IMR-90 (cell line): Measurements from ENCODE around the gene ACHE. TPM values are rescaled to one million over a fixed set of nuclear protein-coding genes. Genes with fewer than 3 reads are reported as not detected.

Experiments
- ATAC-seq: fragments of 200-7000 bp; cut with Tn5 transposase; 2 replicates; pipeline ENCODE4 v1.9.1; 2020; ENCODE audit warnings: low read depth, mild to moderate bottlenecking, moderate library complexity
- BruUV-seq: library from RNA; stranded (reverse); fragments of 400-500 nt; replicated peaks from 2 replicates; lab custom pipeline; 2021; lab: Mats Ljungman, UMichigan
- CTCF ChIA-PET: fragments of 300-600 bp; formaldehyde crosslinking; extraction: SDS; loops from one replicate; lab custom pipeline; 2021; ENCODE audit warnings: antibody characterized with exemption; lab: Yijun Ruan, JAX
- POLR2A ChIA-PET: fragments of 300-600 bp; sonication (Branson Sonifier 250); formaldehyde crosslinking; loops from one replicate; lab custom pipeline; 2022; ENCODE audit warnings: antibody characterized with exemption; ENCODE audit not compliant: unreplicated experiment; lab: Charles Lee
- DNase-seq: peaks from one replicate; pipeline ENCODE4 v3.0.0; 2013
- H2AFZ ChIP-seq: replicated peaks from 2 replicates; pipeline ENCODE3; 2013; ENCODE audit warnings: low read length, mild to moderate bottlenecking; ENCODE audit not compliant: poor library complexity
- H2AK5ac ChIP-seq: 2 replicates; pipeline ENCODE4 v1.6.1; 2013; ENCODE audit warnings: low read depth, low read length, inconsistent platforms
- H2AK9ac ChIP-seq: replicated peaks from 2 replicates; pipeline ENCODE3; 2013; ENCODE audit warnings: mild to moderate bottlenecking, low read depth, low read length, moderate library complexity; ENCODE audit not compliant: poor library complexity
- H2BK120ac ChIP-seq: 2 replicates; pipeline ENCODE4 v1.6.1; 2013; ENCODE audit warnings: low read depth, low read length, inconsistent platforms
- H2BK15ac ChIP-seq: 3 replicates; pipeline ENCODE4 v1.6.1; 2013; ENCODE audit warnings: low read depth, low read length, inconsistent platforms
- H2BK20ac ChIP-seq: 2 replicates; pipeline ENCODE4 v1.6.1; 2013; ENCODE audit warnings: low read depth, mild to moderate bottlenecking, inconsistent platforms, low read length, moderate library complexity
- H2BK5ac ChIP-seq: 2 replicates; pipeline ENCODE4 v1.6.1; 2013; ENCODE audit warnings: mild to moderate bottlenecking, low read depth, low read length, inconsistent platforms; ENCODE audit not compliant: poor library complexity, severe bottlenecking
- H3K14ac ChIP-seq: replicated peaks from 2 replicates; pipeline ENCODE4 v1.6.1; 2013; ENCODE audit warnings: low read depth, low read length, inconsistent platforms
- H3K18ac ChIP-seq: 2 replicates; pipeline ENCODE4 v1.6.1; 2013; ENCODE audit warnings: low read depth, low read length, control low read depth
- H3K23ac ChIP-seq: 2 replicates; pipeline ENCODE4 v1.6.1; 2013; ENCODE audit warnings: low read depth, low read length, inconsistent platforms
- H3K27ac ChIP-seq: 2 replicates; pipeline ENCODE4 v1.5.1; 2013; ENCODE audit warnings: mild to moderate bottlenecking, control low read depth, low read length; ENCODE audit not compliant: insufficient read depth
- H3K27me3 ChIP-seq: 2 replicates; pipeline ENCODE4 v1.6.1; 2013; ENCODE audit warnings: low read length; ENCODE audit not compliant: control insufficient read depth, insufficient read depth
- H3K36me3 ChIP-seq: 2 replicates; pipeline ENCODE4 v1.6.1; 2013; ENCODE audit warnings: low read length, mixed read lengths; ENCODE audit not compliant: control insufficient read depth, insufficient read depth
- H3K4ac ChIP-seq: 2 replicates; pipeline ENCODE4 v1.6.1; 2013; ENCODE audit warnings: low read depth, low read length, inconsistent platforms
- H3K4me1 ChIP-seq: 2 replicates; pipeline ENCODE4 v1.6.1; 2013; ENCODE audit warnings: low read length, mixed read lengths; ENCODE audit not compliant: control insufficient read depth, insufficient read depth
- H3K4me2 ChIP-seq: 2 replicates; pipeline ENCODE4 v1.6.1; 2013; ENCODE audit warnings: low read depth, mild to moderate bottlenecking, control low read depth, low read length, moderate library complexity
- H3K4me3 ChIP-seq: 2 replicates; pipeline ENCODE4 v1.5.1; 2013; ENCODE audit warnings: low read depth, mild to moderate bottlenecking, control low read depth, low read length, moderate library complexity; ENCODE audit not compliant: insufficient read depth
- H3K56ac ChIP-seq: 2 replicates; pipeline ENCODE4 v1.6.1; 2013; ENCODE audit warnings: low read length, inconsistent platforms; ENCODE audit not compliant: insufficient read depth; ENCODE audit errors: extremely low read depth
- H3K79me1 ChIP-seq, 2 experiments: 2 replicates each; pipeline ENCODE4 v1.6.1; 2013; ENCODE audit warnings: low read length in 2 of 2, inconsistent platforms in 1 of 2, low read depth in 1 of 2
- H3K9ac ChIP-seq: 2 replicates; pipeline ENCODE4 v1.6.1; 2013; ENCODE audit warnings: low read depth, low read length, control low read depth
- H3K9me1 ChIP-seq: 2 replicates; pipeline ENCODE4 v1.6.1; 2013; ENCODE audit warnings: low read length, inconsistent platforms; ENCODE audit not compliant: insufficient read depth
- H3K9me3 ChIP-seq: 2 replicates; pipeline ENCODE4 v1.6.1; 2013; ENCODE audit warnings: low read length; ENCODE audit not compliant: control insufficient read depth, insufficient read depth
- H4K20me1 ChIP-seq: 2 replicates; pipeline ENCODE4 v1.6.1; 2013; ENCODE audit warnings: low read length, inconsistent platforms; ENCODE audit not compliant: insufficient read depth
- H4K5ac ChIP-seq: 2 replicates; pipeline ENCODE4 v1.6.1; 2013; ENCODE audit warnings: mild to moderate bottlenecking, low read depth, low read length, control low read depth
- H4K8ac ChIP-seq, 2 experiments: 2 replicates each; pipeline ENCODE4 v1.6.1; 2013; ENCODE audit warnings: low read depth in 2 of 2, low read length in 2 of 2, control low read depth in 1 of 2, inconsistent platforms in 1 of 2
- H4K91ac ChIP-seq: 2 replicates; pipeline ENCODE4 v1.6.1; 2013; ENCODE audit warnings: low read depth, low read length, inconsistent platforms; ENCODE audit not compliant: insufficient read depth
- BHLHE40 ChIP-seq: fragments of 150-350 bp; IDR thresholded peaks from 2 replicates; pipeline ENCODE4 v1.6.1; 2016; ENCODE audit warnings: mild to moderate bottlenecking, low read depth, low read length
- CEBPB ChIP-seq: IDR thresholded peaks from 2 replicates; pipeline ENCODE4 v1.6.1; 2012; ENCODE audit warnings: low read depth, low read length, improper control_type of control experiment
- CHD1 ChIP-seq: IDR thresholded peaks from 2 replicates; pipeline ENCODE4 v1.6.1; 2012; ENCODE audit warnings: low read depth, low read length, improper control_type of control experiment
- FOS ChIP-seq: fragments of 150-350 bp; IDR thresholded peaks from 2 replicates; pipeline ENCODE4 v1.6.1; 2016; ENCODE audit warnings: low read depth, low read length
- MAZ ChIP-seq: IDR thresholded peaks from 2 replicates; pipeline ENCODE4 v1.6.1; 2012; ENCODE audit warnings: low read depth, mild to moderate bottlenecking, low read length, improper control_type of control experiment, moderate library complexity, borderline replicate concordance
- MXI1 ChIP-seq: IDR thresholded peaks from 2 replicates; pipeline ENCODE4 v1.6.1; 2012; ENCODE audit warnings: low read depth, mild to moderate bottlenecking, low read length, moderate library complexity, borderline replicate concordance
- POLR2A ChIP-seq: IDR thresholded peaks from 2 replicates; pipeline ENCODE4 v1.6.1; 2012; ENCODE audit warnings: mild to moderate bottlenecking, low read depth, low read length
- RFX5 ChIP-seq: IDR thresholded peaks from 2 replicates; pipeline ENCODE4 v1.8.0; 2012; ENCODE audit warnings: low read depth, mild to moderate bottlenecking, low read length, moderate library complexity
- WGBS, 2 experiments: methylation state at CpG; one replicate each; pipeline versions ENCODE4 v1.1.5 to v1.1.7; 2013; ENCODE audit warnings: missing lambda C conversion rate in 2 of 2; ENCODE audit not compliant: insufficient read length in 1 of 2; ENCODE audit errors: extremely low coverage in 2 of 2; 5-methylcytosine and 5-hydroxymethylcytosine counted together
- dilution Hi-C: fragments of 300-500 bp; cut with HindIII; formaldehyde crosslinking; loops from one replicate; pipeline ENCODE4 v1.14.3; 2018; ENCODE audit warnings: low sequenced_read_pairs; ENCODE audit not compliant: unreplicated experiment
- in situ Hi-C: fragments of 300-500 bp; cut with MboI; formaldehyde crosslinking; loops from 3 replicates; pipeline ENCODE4 v1.14.3; 2019; ENCODE audit warnings: low sequenced_read_pairs, inconsistent platforms, mixed read lengths
- intact Hi-C: fragments of 100-400 bp; cut with micrococcal nuclease; formaldehyde crosslinking; loops from 2 replicates; pipeline ENCODE4 v1.10.0; 2022
- polyA plus RNA-seq, 3 experiments: library from polyadenylated mRNA; depleted of rRNA; stranded (reverse); fragments of >200 nt; gene quantifications; 2 replicates each; pipeline ENCODE4 v1.2.3, GENCODE V29; 2012; ENCODE audit warnings: low replicate concordance in 1 of 3
- total RNA-seq: library from RNA; depleted of rRNA; stranded (reverse); fragments of >200 nt; gene quantifications from 2 replicates; pipeline ENCODE4 v1.2.3, GENCODE V29; 2012
- TF ChIP-seq, protein P1 (sequence below): fragments of 150-350 bp; IDR thresholded peaks from 2 replicates; pipeline ENCODE4 v1.6.1; 2017; ENCODE audit warnings: mild to moderate bottlenecking, antibody characterized with exemption, low read length, low read depth

ACHE gene
- total and polyA plus RNA-seq, 2 of the 4 experiments (the other 2 are of a cell fraction): 0.41 TPM; not detected in 1

DNA sequence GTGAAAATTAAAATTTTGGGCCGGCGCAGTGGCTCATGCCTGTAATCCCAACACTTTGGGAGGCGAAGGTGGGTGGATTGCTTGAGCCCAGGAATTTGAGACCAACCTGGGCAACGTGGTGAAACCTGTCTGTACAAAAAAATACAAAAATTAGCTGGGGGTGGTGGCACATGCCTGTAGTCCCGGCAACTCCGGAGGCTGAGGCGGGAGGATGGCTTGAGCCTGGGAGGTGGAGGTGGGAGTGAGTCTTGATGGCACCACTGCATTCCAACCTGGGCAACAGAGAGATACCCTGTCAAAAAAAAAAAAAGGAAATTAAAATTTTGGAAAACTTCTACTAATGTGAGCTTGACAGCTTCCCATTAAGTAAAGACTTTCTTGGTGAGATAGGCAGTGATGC lies 17.7 kb downstream of the ACHE start:
- Histone ChIP-seq H2AK5ac (no peak overlapping the region), H4K20me1 (peaks cover 56% of the 10 kb centered on the region), H2BK20ac (no peak overlapping the region), H2AK9ac (no peak overlapping the region), H3K9me1 (peaks cover 5% of the 10 kb centered on the region; the same call in 1 of the 2 replicates), H2BK120ac (no peak overlapping the region), H3K4me2 (no peak overlapping the region), H4K91ac (no peak overlapping the region), H3K4me1 (peaks cover 11% of the 10 kb centered on the region), H3K27ac (no peak overlapping the region), H3K23ac (no peak overlapping the region), H3K27me3 (no peaks in the 10 kb centered on the region), H2BK5ac (no peak overlapping the region), H3K56ac (no peak overlapping the region), H3K9ac (no peak overlapping the region), H3K9me3 (no peaks in the 10 kb centered on the region), H4K5ac (no peak overlapping the region), H2BK15ac (no peak overlapping the region), H3K4ac (no peak overlapping the region), H3K18ac (no peak overlapping the region), H4K8ac (no peak overlapping the region), H3K4me3 (no peak overlapping the region), H2AFZ (no peak overlapping the region), H3K79me1 (peaks cover 24 to 54% of the 10 kb centered on the region in 2 experiments), H3K36me3 (peaks cover 51% of the 10 kb centered on the region), H3K14ac (no peak overlapping the region)
- dilution Hi-C loops: no loop called here
- in situ Hi-C loops: no loop called here
- CTCF ChIA-PET: no interaction called here
- intact Hi-C loops: no loop called here
- ATAC-seq (no peak), DNase-seq (no peak)
- TF ChIP-seq BHLHE40 (no peak), MAZ (no peak), RFX5 (no peak), FOS (no peak), POLR2A (no peak), MXI1 (no peak), CHD1 (no peak), CEBPB (no peak)
- TF ChIP-seq, protein P1, sequence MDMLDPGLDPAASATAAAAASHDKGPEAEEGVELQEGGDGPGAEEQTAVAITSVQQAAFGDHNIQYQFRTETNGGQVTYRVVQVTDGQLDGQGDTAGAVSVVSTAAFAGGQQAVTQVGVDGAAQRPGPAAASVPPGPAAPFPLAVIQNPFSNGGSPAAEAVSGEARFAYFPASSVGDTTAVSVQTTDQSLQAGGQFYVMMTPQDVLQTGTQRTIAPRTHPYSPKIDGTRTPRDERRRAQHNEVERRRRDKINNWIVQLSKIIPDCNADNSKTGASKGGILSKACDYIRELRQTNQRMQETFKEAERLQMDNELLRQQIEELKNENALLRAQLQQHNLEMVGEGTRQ: no peak
- no TSS peak for BruUV-seq
- 80% methylated on average over 2 of the region's 7 CpGs; no CpG with 5 or more reads in 1 of the 2 experiments for WGBS, 2 experiments
- POLR2A ChIA-PET: interaction anchor here (0.6 kb wide), 1 partner anchor 12 kb away, joined by 4 read pairs; no protein-coding TSS in a partner anchor
